HepG2 (cell line): Measurements from ENCODE around the gene CKAP2L. TPM values are rescaled to one million over a fixed set of nuclear protein-coding genes. Genes with fewer than 3 reads are reported as not detected.

Experiments used
- ARID2 ChIP-seq: sonication (generic); formaldehyde crosslinking; IDR thresholded peaks from 2 replicates; pipeline ENCODE4 v1.8.1; 2022; ENCODE audit warnings: mild to moderate bottlenecking, missing genetic modification reagents, borderline replicate concordance
- ATAD3A ChIP-seq: sonication (generic); formaldehyde crosslinking; IDR thresholded peaks from 2 replicates; pipeline ENCODE4 v1.4.0; 2020; ENCODE audit warnings: missing genetic modification reagents
- CERS6 ChIP-seq: sonication (generic); formaldehyde crosslinking; IDR thresholded peaks from 2 replicates; pipeline ENCODE4 v1.5.0; 2020; ENCODE audit warnings: missing genetic modification reagents
- E2F1 ChIP-seq: sonication (generic); formaldehyde crosslinking; IDR thresholded peaks from 2 replicates; pipeline ENCODE4 v1.5.0; 2020; ENCODE audit warnings: missing genetic modification reagents
- EHMT2 ChIP-seq: fragments of 200-600 bp; sonication (generic); IDR thresholded peaks from 2 replicates; pipeline ENCODE4 v1.7.0; 2017; ENCODE audit warnings: antibody characterized with exemption, low read depth, low read length, borderline replicate concordance
- KAT2B ChIP-seq: fragments of 150-350 bp; IDR thresholded peaks from 2 replicates; pipeline ENCODE4 v1.6.1; 2014; ENCODE audit warnings: low read depth, low read length, borderline replicate concordance
- KLF9 ChIP-seq: IDR thresholded peaks from 2 replicates; pipeline ENCODE4 v1.6.1; 2016; ENCODE audit warnings: low read depth
- PLRG1 ChIP-seq: fragments of 450-650 bp; conservative IDR thresholded peaks from 2 replicates; pipeline ENCODE4 v1.6.1; 2016
- PLSCR1 ChIP-seq: sonication (generic); formaldehyde crosslinking; IDR thresholded peaks from 2 replicates; pipeline ENCODE4 v1.5.0; 2020; ENCODE audit warnings: missing genetic modification reagents, mild to moderate bottlenecking, borderline replicate concordance
- RBM39 ChIP-seq: fragments of 200-400 bp; formaldehyde crosslinking; IDR thresholded peaks from one replicate; pipeline ENCODE4 v1.6.1; 2018; ENCODE audit warnings: antibody characterized with exemption, mild to moderate bottlenecking, low read depth, low read length; ENCODE audit not compliant: poor library complexity, severe bottlenecking
- RFX3 ChIP-seq: IDR thresholded peaks from 2 replicates; pipeline ENCODE4 v1.6.1; 2016; ENCODE audit warnings: missing biosample characterization, missing genetic modification reagents
- SIX4 ChIP-seq: sonication (generic); formaldehyde crosslinking; IDR thresholded peaks from 2 replicates; pipeline ENCODE4 v1.4.0; 2020; ENCODE audit warnings: missing genetic modification reagents
- SNAPC2 ChIP-seq: sonication (generic); formaldehyde crosslinking; IDR thresholded peaks from 2 replicates; pipeline ENCODE4 v1.8.1; 2022; ENCODE audit warnings: mild to moderate bottlenecking, missing genetic modification reagents
- SYNCRIP ChIP-seq: fragments of 200-400 bp; formaldehyde crosslinking; IDR thresholded peaks from 2 replicates; pipeline ENCODE4 v1.6.1; 2018; ENCODE audit warnings: mild to moderate bottlenecking, low read depth, low read length; ENCODE audit not compliant: insufficient read depth
- TFAP4 ChIP-seq: sonication (generic); IDR thresholded peaks from 2 replicates; pipeline ENCODE4 v1.6.1; 2016; ENCODE audit warnings: low read depth, borderline replicate concordance
- TMF1 ChIP-seq: sonication (generic); formaldehyde crosslinking; IDR thresholded peaks from 2 replicates; pipeline ENCODE4 v1.8.1; 2022; ENCODE audit warnings: low read depth, missing genetic modification reagents
- ZFP36L2 ChIP-seq: sonication (generic); formaldehyde crosslinking; IDR thresholded peaks from 2 replicates; pipeline ENCODE4 v1.4.0; 2020; ENCODE audit warnings: missing genetic modification reagents
- ZFP37 ChIP-seq: sonication (generic); formaldehyde crosslinking; IDR thresholded peaks from 2 replicates; pipeline ENCODE4 v1.4.0; 2020; ENCODE audit warnings: missing genetic modification reagents, borderline replicate concordance
- ZNF101 ChIP-seq: sonication (generic); formaldehyde crosslinking; IDR thresholded peaks from 2 replicates; pipeline ENCODE4 v1.4.0; 2020; ENCODE audit warnings: mild to moderate bottlenecking, low read depth, missing genetic modification reagents, borderline replicate concordance
- ZNF142 ChIP-seq: sonication (generic); formaldehyde crosslinking; IDR thresholded peaks from 2 replicates; pipeline ENCODE4 v1.4.0; 2020; ENCODE audit warnings: missing genetic modification reagents
- ZSCAN12 ChIP-seq: sonication (generic); formaldehyde crosslinking; IDR thresholded peaks from 2 replicates; pipeline ENCODE4 v1.9.0; 2021; ENCODE audit warnings: mild to moderate bottlenecking, missing genetic modification reagents
- polyA plus RNA-seq, 8 experiments: library from polyadenylated mRNA; depleted of rRNA in 3 of 8; stranded (reverse) in 7 of 8; unstranded in 1 of 8; fragments of >200 nt; fragmentation: Illumina TruSeq in 4 of 8; extraction: Trizol in 4 of 8; gene quantifications; 2 replicates each; pipeline versions ENCODE4 v1.2.1 to v1.2.3, GENCODE V29; 2011 to 2016; ENCODE audit warnings: low read depth in 4 of 8, missing spikeins in 1 of 8, mixed read lengths in 1 of 8; ENCODE audit not compliant: insufficient read depth in 1 of 8
- total RNA-seq, 5 experiments: library from RNA; depleted of rRNA; stranded (reverse); fragments of >200 nt; fragmentation: Illumina TruSeq; extraction: Trizol; gene quantifications; 2 replicates each; pipeline ENCODE4 v1.2.3, GENCODE V29; 2016; ENCODE audit warnings: low read depth in 1 of 5

Gene CKAP2L
- total and polyA plus RNA-seq, 2 of the 13 experiments (the other 11 are each of a cell fraction or from before 2014, with no cell fraction given): 7.1 to 9.5 TPM

- TF ChIP-seq PLSCR1 (CRISPR knock-in tag): no peak
- no peak for TF ChIP-seq ZSCAN12 (CRISPR knock-in tag)
- TF ChIP-seq SYNCRIP: no peak
- TF ChIP-seq SIX4 (CRISPR knock-in tag): 0 out of 2 replicates have a peak, but pooled peaks have one; percentile 12
- TF ChIP-seq KLF9 (CRISPR knock-in tag): no peak
- TF ChIP-seq RBM39: peak; percentile 26
- no peak for TF ChIP-seq ZFP37 (CRISPR knock-in tag)
- TF ChIP-seq E2F1 (CRISPR knock-in tag): no peak
- peak; percentile 18; the same call in 1 of the 2 replicates for TF ChIP-seq KAT2B
- no peak for TF ChIP-seq EHMT2
- no peak for TF ChIP-seq ZFP36L2 (CRISPR knock-in tag)
- TF ChIP-seq TFAP4: peak; percentile 41; the same call in 1 of the 2 replicates
- peak; percentile 20; the same call in 1 of the 2 replicates for TF ChIP-seq ZNF142 (CRISPR knock-in tag)
- no peak for TF ChIP-seq ZNF101
- no peak for TF ChIP-seq CERS6 (CRISPR knock-in tag)
- no peak for TF ChIP-seq PLRG1
- TF ChIP-seq ARID2 (CRISPR knock-in tag): peak; percentile 92; the same call in 1 of the 2 replicates
- no peak for TF ChIP-seq ATAD3A (CRISPR knock-in tag)
- TF ChIP-seq RFX3 (CRISPR knock-in tag): no peak
- TF ChIP-seq SNAPC2 (CRISPR knock-in tag): no peak
- TF ChIP-seq TMF1: no peak
Observed at GRCh38 chr2:112726487-112727190, 37.8 kb downstream of the CKAP2L start (continued).
